ENCODE data around the gene SNPH.

SNPH gene

GRCh38 chr20:1306316-1307135, 40.4 kb downstream of the SNPH start:
- DNase-seq (ENCODE audit: low read depth) = no peak

DNA sequence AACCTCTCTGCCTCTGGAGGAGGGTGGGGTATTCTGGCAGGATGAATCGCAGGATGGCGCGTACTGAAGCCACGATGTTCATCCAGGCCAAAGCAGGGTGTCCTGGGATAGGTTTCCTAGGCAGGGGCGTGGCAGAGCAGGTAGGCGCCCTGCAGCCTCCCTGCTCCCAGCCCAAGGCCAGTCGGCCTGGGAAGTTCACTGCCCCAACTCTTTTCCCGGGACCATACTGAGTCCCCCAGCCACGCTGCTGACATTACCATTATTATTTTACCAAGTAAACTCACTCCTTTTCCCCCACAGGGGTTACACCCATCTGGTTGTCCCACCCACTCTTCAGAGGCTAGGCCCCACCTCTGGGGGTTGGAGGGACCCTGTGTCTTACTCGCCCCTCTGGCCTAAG, 41.1 kb downstream of the SNPH start:
- DNase-seq (ENCODE audit: low read depth) = no peak

DNA sequence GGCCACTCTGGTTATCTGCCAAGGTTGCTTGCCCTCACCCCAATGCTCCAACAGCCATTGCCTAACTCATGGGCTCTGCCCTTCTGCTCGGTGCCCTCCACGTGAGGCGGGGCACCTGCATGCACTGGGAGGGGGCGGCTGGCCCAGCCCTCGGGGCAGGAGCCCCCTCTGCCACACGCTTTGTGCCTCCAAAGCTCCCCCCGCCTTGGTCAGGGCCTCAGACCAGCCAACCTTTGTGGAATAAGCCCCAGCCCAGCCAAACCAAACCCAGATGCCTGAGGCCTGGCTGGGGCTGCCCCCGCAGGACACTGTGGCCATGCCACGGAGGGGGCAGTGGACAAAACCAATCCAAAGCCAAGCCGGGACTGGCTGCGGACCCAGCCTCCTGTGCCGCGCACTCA, 41.5 kb downstream of the SNPH start:
- DNase-seq (ENCODE audit: low read depth) = no peak

DNA sequence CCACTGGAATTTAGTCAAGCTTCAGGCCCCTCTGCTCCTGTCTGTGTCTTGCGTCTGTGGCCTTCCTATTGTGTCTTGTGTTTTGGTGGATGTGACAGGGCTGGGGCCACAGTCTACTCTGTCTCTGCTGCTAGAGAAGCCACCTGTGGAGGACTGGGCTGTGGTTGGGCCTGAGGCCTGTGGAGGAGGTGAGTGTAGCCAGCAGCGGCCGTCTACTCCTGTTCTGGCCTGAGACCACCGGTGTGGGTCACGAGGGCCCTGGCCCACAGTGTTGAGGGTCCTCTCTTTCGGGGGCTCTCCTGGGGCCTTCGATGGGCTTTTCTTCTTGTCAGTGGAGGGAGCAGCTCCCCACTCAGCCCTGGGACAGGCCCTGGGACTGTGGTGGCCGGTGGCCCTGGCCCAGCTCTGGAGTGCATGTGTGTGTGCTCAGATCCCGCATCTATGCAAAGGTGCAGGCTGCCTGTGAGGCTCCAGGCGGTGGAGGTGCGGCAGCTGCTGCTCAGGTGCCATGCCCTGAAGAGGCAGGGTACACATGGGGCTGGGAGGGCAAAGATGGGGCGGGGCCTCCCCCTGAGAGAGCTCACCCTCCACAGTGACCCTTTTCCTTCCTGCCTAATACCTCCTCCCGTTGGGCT, 42.1 kb downstream of the SNPH start:
- no peak for DNase-seq (ENCODE audit: low read depth)

- DNase-seq (ENCODE audit: low read depth) = no peak
Measured at GRCh38 chr20:1308702-1309095, 42.6 kb downstream of the SNPH start.

DNA sequence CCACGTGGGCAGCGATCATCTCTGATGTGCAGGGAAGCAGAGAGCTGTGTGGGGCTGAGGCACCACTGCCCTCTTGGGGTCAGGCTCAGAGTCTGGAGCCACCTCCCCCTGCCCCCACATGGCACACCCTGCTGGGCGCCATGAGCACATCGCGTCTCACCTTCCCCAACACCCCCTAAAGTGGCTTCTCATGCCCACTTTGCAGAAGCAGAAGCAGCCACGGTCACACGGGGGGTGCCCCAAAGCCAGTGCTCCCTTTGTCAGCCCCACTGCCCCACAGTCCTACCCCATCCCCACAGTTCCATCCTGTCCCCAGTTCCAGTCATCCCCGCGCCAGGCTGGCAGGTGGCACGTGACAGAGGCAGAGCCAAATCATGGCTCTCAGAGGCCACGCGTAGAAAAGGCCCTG, 43.3 kb downstream of the SNPH start:
- DNase-seq (ENCODE audit: low read depth) = no peak

DNA sequence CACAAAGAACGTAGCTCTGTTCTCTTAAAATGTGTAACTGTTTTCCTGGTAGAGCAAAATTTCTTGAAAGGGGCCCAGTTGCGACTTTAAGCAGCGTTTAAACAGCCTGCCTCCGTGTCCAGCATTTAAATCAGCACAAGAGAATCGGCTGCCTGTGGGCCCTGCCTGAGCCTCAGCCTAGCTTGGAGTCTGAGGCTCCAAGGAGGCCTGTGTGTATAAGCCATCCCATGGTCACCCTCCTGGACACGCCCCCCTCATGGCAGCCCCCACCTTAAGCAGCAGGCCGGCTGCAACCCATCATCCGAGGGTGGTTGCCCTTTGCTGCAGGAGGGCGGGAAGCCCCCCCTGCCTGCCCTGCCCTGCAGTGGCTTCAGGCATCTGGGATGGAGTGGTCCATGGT, 44.0 kb downstream of the SNPH start:
- no peak for DNase-seq (ENCODE audit: low read depth)

- no peak for DNase-seq (ENCODE audit: low read depth)
Measured at GRCh38 chr20:1310506-1311190, 44.6 kb downstream of the SNPH start.

DNA sequence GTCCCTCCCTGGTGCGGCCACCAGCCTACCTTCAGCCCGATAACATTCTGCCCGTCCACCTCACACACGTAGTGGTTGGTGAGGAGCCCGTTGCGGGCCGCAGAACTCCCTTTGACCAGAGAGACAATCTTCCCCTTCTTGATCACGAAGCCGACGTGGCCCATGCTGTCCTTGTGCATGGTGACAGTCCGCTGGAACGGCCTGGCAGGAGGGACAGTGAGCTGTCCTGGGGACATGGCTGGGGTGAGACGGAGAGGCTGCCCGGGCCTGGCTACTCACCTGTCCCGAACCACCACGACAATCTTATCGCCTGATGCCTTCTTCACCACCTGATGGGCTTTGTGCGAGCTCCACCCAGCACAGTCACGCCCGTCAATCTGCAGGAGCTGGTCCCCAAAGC, 46.2 kb downstream of the SNPH start:
- no peak for DNase-seq (ENCODE audit: low read depth)

DNA sequence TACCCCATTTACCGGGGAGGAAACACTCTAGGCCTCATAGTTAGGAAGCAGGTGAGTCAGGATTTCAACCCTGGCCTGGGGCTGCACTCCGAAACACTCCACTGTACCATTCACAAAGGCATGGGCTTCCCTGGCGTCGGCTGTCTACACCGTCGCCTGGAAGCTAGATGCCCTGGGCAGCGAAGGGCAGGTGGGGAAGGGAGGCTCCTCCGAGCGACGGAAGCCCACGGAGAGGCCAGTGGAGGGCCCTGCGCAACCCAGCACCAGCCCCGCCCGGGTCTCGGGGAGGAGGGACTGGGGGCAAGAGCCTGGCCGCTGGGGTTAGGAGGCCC, 46.8 kb downstream of the SNPH start:
- DNase-seq (ENCODE audit: low read depth) = no peak

DNA sequence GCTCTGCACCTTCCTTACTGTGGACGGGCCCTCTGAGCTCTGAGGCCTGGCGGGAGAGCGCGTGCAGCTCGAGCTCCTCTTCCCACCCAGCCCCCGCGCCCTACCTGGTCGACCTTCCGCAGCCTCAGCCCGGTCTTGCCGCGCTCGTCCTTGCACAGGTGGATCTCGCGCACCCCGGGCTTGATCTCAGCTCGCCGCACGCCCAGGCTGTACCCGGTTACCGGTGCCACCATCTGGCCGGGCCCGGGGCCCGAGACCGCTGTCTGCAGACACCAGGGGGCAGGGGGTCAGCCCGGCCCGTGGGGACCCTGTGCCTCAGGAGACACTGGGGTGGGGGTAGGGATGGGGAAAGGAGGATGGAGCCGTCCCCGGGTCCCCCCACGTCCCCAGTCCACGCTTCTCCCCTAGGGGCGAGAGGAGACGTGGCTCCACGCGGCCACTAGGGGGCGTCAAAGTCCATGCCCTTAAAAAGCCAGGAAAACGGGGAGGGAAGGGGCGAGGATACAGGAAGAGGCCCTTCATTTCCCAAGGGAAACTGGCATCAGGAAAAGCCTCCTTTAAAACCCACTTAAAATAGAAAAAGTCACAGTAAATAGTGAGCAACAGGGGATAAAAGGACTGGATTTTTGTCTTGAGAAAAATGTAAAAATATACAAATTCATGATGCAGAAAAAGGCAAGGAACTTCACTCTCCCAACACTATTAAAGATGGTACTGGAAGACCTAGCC, 47.3 kb downstream of the SNPH start:
- no peak for DNase-seq (ENCODE audit: low read depth)

DNA sequence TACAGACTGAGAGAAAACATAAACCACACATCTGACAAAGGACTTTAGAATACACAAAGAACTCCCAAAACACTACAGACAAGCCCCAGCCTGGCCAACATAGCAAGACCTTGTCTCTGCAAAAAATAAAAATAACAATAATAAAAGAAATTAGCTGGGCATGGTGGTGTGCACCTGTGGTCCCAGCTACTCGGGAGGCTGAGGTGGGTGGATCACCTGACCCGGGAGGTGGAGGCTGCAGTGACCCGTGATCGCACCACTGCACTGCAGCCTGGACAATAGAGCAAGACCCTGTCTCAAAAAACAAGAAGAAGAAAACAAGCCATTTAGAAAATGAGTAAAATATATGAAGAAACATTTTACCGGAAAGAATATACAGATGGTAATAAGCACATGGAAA, 49.7 kb downstream of the SNPH start:
- DNase-seq (ENCODE audit: low read depth) = no peak

DNA sequence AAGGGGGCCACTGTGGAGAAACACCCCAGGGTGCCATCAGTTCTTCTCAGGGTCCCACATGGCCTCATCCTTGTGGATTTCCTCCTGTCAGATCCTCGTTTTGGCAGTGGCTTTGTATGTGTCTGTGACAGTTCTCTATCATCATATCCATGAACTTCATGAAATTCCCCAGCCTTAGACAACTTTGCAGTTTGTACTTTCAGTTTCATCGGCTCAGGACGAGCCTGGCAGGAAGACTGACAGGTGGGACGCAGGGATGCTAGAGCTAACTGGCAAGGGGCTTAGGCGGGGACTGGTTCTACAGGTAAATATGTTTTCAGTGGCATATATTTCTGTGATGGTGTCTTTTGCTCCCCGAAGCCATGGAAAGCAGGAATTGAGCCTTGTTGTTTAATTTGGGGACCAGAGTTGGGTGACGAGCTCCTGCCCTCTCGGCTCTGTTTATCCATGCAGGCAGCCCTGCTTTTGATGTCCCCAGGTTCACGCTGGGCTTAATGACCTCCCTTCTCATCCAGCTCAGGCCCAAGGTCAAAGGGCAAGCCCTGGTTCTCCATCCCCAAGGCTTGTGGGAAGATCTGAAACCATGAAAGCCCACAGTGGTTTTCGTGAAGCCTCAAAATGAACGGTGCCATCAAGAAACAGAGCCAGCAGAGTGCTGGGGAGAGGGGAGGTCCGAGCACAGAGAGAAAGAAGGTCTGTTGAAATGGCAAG, 51.6 kb downstream of the SNPH start:
- DNase-seq (ENCODE audit: low read depth) = no peak

DNA sequence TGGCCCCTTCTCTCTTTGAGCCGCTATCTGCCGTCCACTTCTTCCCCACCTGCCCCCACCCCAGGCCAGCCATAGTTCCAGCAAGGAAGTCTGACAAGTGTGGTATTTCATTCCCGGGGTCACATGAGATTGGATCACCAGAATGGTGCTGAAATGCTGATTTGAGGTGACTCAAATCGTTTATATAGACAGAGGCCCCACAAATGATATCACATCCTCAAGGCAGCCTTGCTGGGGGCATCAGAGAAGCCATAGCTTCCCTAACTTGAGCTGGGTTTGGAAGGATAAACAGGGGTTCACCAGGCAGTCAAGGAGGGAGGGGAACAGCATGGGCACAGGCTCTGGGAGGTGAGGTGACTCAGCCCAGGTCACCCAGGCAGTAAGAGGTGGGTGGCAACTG, 53.0 kb downstream of the SNPH start:
- DNase-seq (ENCODE audit: low read depth) = no peak

GRCh38 chr20:1319462-1319861, 53.4 kb downstream of the SNPH start:
- DNase-seq (ENCODE audit: low read depth) = no peak

DNA sequence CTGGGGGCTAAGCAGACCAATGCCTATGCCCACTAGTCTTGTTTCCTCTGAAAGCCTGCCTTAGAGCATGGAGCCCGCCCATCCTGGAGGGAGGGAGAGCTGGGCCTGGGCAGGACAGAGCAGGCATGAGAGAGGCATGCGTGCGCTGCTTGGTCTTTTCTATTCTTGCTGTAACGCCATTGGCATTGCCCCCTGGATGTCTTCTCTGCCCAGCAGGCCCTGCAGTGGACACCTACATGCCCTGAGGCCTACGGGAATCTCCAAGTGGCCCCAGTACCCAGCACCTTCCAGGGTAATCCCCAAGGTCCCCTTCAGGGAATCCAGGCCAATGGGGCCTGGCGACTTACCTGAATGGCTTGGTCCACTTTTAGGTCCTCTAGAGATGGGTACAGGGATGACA, 53.9 kb downstream of the SNPH start:
- DNase-seq (ENCODE audit: low read depth) = no peak

GRCh38 chr20:1320902-1321653, 55.0 kb downstream of the SNPH start:
- DNase-seq (ENCODE audit: low read depth) = no peak

DNA sequence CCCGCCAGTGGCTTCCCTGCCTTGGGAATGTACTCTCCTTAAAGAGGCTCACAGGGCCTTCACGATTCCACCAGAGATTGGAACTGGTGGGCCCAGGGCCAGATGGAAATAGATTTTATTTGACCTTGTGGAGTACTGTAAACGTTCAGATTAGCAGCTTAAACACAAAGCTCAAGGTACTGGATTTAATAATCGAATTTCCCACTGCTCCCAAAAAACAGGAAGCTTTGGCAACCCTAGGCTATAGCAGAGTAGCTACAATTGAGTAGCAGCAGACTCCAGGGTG, 55.5 kb downstream of the SNPH start:
- no peak for DNase-seq (ENCODE audit: low read depth)

- no peak for DNase-seq (ENCODE audit: low read depth)
Measured at GRCh38 chr20:1322511-1323245, 56.6 kb downstream of the SNPH start.

DNA sequence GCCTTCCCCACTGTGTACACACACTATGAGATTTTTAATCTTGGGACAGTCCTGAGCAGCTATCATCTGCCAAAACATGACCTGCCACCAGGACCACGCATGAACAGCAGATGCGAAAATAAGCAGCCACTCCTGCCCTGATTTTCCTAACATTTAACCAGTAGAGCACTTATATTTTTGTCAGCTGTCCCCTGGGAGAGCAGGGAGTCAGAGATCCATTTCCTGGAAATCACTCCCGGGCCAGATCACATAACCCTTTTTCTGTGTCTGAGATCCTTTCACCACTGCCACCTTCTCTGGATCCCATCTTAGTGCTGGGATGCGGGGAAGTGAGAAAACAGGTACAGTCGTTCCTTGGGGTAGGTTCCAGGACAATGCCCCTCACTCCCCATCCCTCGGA, 57.2 kb downstream of the SNPH start:
- no peak for DNase-seq (ENCODE audit: low read depth)
